GM18502 (cell line): ENCODE results near the gene RAI1.

Experiments used
- ATAC-seq: cut with Tn5 transposase; IDR thresholded peaks from one replicate; pipeline ENCODE4 v1.9.1; 2021; ENCODE audit warnings: mild to moderate bottlenecking; ENCODE audit not compliant: unreplicated experiment, poor library complexity

Gene RAI1

DNA sequence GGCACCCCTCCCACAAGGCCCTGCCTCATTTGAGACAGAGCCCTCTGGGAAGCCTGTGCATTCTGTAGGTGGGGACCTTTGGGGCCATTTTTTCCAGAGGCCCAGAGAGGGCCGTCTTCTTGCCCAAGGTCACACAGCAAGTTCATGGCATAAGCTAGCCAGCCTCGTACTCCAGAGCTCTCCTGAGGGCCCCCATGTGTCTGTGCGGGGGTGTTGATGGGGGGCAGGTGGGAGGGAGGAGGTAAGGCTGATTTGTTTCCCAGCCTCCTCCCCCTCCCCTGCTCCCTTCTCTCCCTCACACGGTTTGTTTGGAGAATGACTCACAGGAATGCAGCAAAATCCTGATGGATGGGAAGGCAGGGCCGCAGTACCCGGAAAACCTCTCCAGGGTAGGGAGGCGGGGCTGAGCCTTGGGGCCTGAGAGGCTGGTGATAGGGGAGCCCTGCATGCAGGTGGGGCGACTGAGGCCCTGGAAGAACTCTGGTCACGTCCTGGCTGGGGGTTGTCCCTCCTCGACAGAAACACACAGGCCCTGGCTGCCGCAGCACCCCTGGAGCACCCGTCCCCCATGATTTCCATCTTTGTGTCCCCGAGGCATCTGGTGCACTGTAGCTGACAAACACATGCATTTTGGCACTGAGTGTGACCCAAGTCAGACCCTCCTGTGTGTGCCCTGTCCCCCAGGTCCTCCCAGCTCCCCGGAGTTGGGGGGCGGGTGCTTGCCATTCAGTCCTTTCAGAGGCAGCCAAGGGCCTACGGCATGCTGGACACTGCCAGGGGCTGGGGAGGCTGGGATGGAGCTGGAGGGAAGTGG is 29.7 kb downstream of the RAI1 start:
- no peak for ATAC-seq

GRCh38 chr17:17711641-17712162 is 30.4 kb downstream of the RAI1 start:
- no peak for ATAC-seq

GRCh38 chr17:17712268-17712924 is 31.1 kb downstream of the RAI1 start:
- ATAC-seq: peak; percentile 80

DNA sequence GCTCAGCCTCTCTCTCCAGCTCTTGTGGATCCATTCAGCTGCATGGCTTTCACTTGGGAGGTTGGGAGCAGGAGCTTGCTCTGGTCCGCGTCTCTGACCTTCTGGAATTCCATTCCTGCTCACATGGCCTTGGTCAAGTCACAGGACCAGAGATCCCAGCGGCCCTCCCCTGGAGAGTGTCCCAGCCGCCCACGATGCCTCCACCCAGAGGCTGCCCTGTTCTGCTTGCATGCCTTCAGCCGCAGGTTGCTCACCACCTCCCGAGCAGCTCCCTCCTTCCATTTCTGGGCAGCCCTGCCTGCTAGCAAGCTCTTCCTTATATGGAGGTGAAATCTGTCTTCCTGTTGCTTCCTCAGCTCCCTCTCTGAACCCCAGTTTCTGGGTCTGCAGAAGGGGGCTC is 32.6 kb downstream of the RAI1 start:
- ATAC-seq: no peak

DNA sequence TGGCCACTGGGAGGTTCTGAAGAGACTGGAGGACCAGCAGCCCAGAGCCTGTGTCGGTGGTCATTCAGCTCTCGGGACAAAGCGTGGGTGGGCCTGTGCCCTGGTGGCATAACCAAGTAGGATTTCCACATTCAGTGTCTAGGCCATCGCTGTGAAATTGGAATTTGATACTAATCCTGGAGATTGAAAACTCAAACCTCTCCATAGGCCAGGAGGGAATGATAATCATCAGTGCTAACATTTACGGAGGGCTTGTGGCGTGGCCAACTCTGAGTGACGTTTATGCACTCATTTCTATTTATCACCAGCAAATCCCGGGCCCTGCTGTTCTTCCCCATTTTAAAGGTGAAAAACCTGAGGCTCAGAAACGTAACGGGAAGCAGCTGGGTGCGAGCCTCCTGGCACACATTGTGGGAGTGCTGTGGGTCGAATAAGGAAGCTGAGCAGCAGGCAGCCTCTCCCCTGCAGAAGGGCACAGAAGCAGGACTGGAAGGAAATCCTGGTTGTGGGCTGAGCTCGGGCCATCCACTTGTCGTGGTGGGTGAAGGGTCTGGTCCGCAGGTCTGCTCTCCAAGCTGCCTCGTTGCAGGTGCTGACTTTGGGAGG is 33.1 kb downstream of the RAI1 start:
- no peak for ATAC-seq

- ATAC-seq: no peak
Measured at GRCh38 chr17:17714879-17715278, 33.6 kb downstream of the RAI1 start.

GRCh38 chr17:17716837-17717523 is 35.7 kb downstream of the RAI1 start:
- no peak for ATAC-seq

DNA sequence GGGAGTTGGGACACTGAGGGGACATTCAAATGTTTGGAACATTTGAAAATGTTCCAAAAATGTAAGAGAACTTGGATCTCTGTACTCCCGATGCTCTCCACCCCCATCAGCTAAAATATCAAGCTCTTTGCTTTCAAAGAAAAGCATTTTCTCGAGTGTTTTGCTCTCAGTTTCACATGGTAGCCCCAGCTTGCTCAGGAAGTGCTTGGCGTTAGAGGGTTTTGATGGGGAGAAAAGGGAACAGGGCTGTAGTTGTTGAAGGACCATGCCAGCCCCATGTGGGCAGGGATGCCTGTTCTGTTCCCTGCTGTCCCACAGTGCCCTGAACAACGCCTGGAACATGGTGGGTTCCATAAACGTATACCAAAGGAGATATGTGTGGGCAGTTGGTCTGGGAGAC is 37.0 kb downstream of the RAI1 start:
- ATAC-seq: no peak

DNA sequence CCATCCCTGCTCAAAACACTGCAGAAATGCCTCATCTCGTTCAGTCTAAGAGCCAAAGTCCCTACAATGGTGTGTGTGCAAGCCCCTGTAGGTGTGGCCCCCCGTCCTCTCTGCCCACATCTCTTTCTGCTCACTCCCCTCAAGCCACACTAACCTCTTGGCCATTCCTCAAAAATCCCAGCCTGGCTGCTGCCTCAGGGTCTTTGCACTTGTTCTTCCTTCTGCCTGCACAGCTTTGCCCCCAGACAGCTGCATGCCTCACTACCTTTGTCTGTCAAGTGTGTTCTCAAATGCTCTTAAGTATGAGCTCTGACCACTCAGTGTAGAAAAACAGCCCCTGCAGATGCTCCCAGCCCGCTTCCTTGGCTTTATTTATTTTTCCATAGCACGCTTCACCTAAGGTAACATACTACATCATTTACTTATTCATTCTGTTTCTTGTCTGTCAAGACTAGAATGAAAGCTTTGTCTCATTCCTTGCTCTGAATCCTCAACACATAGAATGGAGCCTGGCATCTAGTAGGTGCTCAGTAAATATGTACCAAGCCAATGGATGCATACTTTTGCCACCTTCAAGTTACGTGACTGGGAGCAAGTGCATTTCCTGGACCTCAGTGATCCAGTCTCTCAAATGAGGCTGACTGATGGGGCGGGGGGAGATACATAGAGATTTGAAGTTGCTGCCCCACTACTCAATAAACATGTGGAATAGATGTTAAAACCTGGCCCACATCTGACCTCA is 38.1 kb downstream of the RAI1 start:
- ATAC-seq: no peak

- ATAC-seq: no peak
Measured at GRCh38 chr17:17719966-17720543, 38.8 kb downstream of the RAI1 start.

DNA sequence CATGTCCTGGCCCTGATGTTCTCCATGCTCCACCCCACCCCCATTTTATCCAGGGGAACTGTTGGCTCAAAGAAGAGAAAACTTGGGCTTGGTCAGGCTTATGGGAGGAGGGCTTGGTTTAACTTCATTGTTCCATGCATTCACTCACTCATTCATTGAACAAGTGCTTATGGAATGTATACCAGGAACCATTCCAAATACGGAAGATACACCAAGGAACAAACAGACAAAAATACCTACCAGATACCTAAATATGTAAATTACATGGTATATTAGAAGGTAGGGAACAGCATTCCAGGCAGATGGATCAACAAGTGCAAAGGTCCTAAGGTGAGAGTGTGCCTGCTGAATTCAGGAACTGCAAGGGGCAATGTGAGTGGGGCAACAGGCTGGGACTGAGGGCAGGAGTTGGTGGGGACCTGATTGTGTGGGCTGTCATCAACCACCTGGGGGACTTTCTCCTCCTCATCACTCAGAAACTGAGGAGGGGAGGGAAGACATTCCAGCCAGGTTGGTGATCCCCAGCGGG is 39.9 kb downstream of the RAI1 start:
- ATAC-seq: no peak

GRCh38 chr17:17722081-17722905 is 41.0 kb downstream of the RAI1 start:
- ATAC-seq: no peak

DNA sequence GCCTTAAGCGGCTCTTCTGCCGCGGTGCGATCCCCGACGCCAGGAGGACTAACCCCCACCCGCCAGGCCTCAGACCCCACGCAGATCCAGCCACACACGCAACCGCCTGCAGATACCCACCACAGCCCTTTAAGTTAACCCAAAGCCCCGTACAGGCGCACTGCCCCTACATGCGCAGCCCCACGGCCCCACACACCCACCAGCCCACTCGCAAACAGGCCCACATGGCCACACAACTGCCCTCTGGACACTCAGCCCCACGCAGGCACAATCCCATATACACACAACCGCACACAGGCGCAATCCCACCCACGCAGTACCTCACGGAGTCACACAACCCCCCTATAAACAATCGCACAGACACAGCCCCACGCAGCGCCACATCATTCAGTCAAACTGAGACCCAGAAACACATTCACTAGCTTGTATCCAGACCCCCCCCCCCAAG is 41.7 kb downstream of the RAI1 start:
- ATAC-seq: no peak

- ATAC-seq: peak; percentile 28
Measured at GRCh38 chr17:17723354-17724261, 42.4 kb downstream of the RAI1 start.

DNA sequence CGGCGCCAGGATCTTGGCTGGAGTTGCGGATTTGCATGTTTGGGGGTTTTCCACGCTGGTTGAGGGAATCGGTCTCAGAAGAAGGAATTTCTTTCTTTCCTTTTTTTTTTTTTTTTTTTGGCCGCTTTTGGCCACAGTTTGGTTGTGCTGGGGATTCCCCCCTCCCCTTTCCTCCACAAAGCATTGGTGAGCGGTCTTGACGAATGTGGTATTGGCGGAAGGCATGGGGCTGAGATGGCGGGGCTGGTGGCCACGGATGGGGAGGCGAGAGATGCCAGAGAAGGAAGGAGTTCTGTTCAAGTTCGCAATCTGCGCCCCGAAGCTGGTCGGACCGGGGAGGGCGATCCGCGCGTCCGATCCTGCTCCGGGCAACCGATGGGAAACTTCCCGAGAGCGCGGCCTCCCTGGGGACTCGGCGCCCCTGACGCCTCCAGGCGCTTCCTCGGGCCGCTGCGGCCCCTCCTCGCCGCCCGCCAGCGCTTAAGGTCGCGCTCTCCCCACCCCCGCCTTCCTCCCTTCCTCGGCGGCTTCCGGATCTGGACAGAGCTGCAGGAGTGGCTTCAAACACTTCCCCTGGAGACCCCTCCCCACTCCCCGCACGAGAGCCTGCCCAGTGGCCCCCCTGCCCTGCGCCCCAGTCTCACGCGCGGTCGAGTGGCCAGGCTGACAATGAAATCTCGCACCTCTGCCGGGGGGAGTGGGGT is 43.2 kb downstream of the RAI1 start:
- ATAC-seq: peak; percentile 58

DNA sequence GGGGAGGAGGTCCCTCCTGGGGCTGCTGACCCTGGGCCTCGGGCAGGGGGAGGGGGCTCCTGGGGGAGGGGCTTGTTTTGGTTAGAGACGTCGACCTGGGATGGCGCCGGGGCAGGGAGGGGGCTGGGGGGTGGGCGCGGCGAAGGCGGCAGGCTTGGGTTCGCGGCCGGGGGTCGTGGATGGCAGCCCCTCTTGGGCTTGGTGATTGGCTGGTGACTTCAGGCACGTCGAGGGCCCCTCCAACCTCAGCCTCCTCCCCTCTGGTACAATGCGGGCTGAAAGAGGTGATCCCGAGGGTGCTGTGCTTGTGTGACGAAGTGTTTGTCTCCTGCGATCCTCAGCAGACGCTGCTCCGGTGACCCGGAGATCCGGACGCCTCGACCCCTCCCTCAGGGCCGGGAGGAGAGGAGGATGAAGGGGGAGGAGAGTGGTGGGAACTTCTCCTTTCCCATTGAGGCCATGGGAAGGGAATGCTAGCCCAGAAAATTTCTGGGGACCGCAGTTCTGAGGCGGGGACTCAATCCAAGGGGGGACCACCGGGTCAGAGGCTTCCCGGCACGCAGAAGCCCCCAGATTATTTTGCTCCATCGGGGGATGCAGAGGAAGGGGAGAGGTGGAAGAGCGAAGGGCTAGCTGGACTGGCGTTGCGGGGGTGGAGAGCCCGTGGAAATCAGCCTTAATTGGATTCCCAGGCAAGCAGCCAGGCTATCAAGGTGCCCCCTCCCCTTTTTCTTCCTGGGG is 43.9 kb downstream of the RAI1 start:
- ATAC-seq: no peak
